NCI-H1105 treated with DMSO at 0.1 percent for 48 hours (cell line): ENCODE results near the gene SH3GLB2.
"Not testable (repeated sequence)": the region's sequence is repeated elsewhere in the genome, so short reads cannot be mapped to it uniquely, and the experiment has no call there.

Experiments used
- DNase-seq: peaks from one replicate; lab custom pipeline; 2025; lab: John Stamatoyannopoulos, UW

The SH3GLB2 gene

GRCh38 chr9:129053020-129053419, 24.9 kb upstream of the SH3GLB2 start:
- DNase-seq = no peak

GRCh38 chr9:129052592-129052991, 24.5 kb upstream of the SH3GLB2 start:
- DNase-seq = peak; percentile 3

- no peak for DNase-seq
These were observed 13.9 kb upstream of the SH3GLB2 start for GRCh38 chr9:129042016-129042415.

GRCh38 chr9:129040113-129040643, 12.0 kb upstream of the SH3GLB2 start:
- no peak for DNase-seq

GRCh38 chr9:129038109-129038852, 10.2 kb upstream of the SH3GLB2 start:
- DNase-seq = no peak

- no peak for DNase-seq
These were observed 9.6 kb upstream of the SH3GLB2 start for GRCh38 chr9:129037767-129038098.

GRCh38 chr9:129036923-129037766, 9.0 kb upstream of the SH3GLB2 start:
- no peak for DNase-seq

GRCh38 chr9:129036241-129036922, 8.3 kb upstream of the SH3GLB2 start, which contains the start of gene MIGA2:
TSS of gene MIGA2 (plus strand) at chr9:129036626. CDS start at chr9:129040595, 3,969 bp downstream.
- peak; percentile 98 for DNase-seq

- not testable (repeated sequence) for DNase-seq
These were observed 7.7 kb upstream of the SH3GLB2 start for GRCh38 chr9:129035838-129036237.

- no peak for DNase-seq
These were observed 5.1 kb upstream of the SH3GLB2 start for GRCh38 chr9:129033216-129033615.

- no peak for DNase-seq
These were observed 4.5 kb upstream of the SH3GLB2 start for GRCh38 chr9:129032541-129033159.

- DNase-seq = no peak
These were observed 3.4 kb upstream of the SH3GLB2 start for GRCh38 chr9:129031514-129031913.

- DNase-seq = no peak
These were observed 2.1 kb upstream of the SH3GLB2 start for GRCh38 chr9:129030191-129030590.

- DNase-seq = peak; percentile 46
These were observed 393 bp downstream of the SH3GLB2 start for GRCh38 chr9:129027685-129028191.

- no peak for DNase-seq
These were observed 877 bp downstream of the SH3GLB2 start for GRCh38 chr9:129027224-129027684.

- no peak for DNase-seq
These were observed 1.5 kb downstream of the SH3GLB2 start for GRCh38 chr9:129026442-129027223.

- DNase-seq = no peak
These were observed 4.3 kb downstream of the SH3GLB2 start for GRCh38 chr9:129023908-129024233.

- DNase-seq = no peak
These were observed 4.9 kb downstream of the SH3GLB2 start for GRCh38 chr9:129023036-129023907.

- no peak for DNase-seq
These were observed 6.1 kb downstream of the SH3GLB2 start for GRCh38 chr9:129022037-129022436.

- DNase-seq = no peak
These were observed 7.0 kb downstream of the SH3GLB2 start for GRCh38 chr9:129021091-129021490.
